HCT116 (cell line): ENCODE data around the gene SLC25A4.

Experiments
- EZH2 ChIP-seq: fragments of 200-600 bp; sonication (generic); IDR thresholded peaks from 2 replicates; pipeline ENCODE4 v1.6.1; 2017; ENCODE audit warnings: antibody characterized with exemption, mixed run types
- JUND ChIP-seq: IDR thresholded peaks from 2 replicates; pipeline ENCODE4 v1.6.1; 2012
- POLR2A ChIP-seq: IDR thresholded peaks from 2 replicates; pipeline ENCODE4 v1.7.0; 2011; ENCODE audit warnings: borderline replicate concordance; ENCODE audit not compliant: insufficient read depth, insufficient read length; ENCODE audit errors: extremely low read depth
- SIN3A ChIP-seq: IDR thresholded peaks from 2 replicates; pipeline ENCODE4 v1.6.1; 2012; ENCODE audit warnings: low read depth
- ZNF274 ChIP-seq: fragments of 200-500 bp; sonication (Bioruptor generic); IDR thresholded peaks from 2 replicates; pipeline ENCODE4 v1.6.1; 2014; ENCODE audit warnings: mild to moderate bottlenecking, low read depth, low read length, inconsistent platforms
- TF ChIP-seq, protein P1 (sequence below), 3 experiments: fragments of 200-600 bp in 1 of 3; sonication (generic) in 1 of 3; IDR thresholded peaks in 2 of 3; conservative IDR thresholded peaks in 1 of 3; 2 replicates each; pipeline ENCODE4 v1.5.1; 2012 to 2017; ENCODE audit warnings: low read depth in 2 of 3, low read length in 2 of 3, antibody characterized with exemption in 1 of 3, borderline replicate concordance in 1 of 3, control low read depth in 1 of 3, mild to moderate bottlenecking in 1 of 3, mixed read lengths in 1 of 3, mixed run types in 1 of 3, moderate library complexity in 1 of 3; ENCODE audit not compliant: insufficient read depth in 1 of 3
- TF ChIP-seq, protein P2 (sequence below): IDR thresholded peaks from 2 replicates; pipeline ENCODE4 v1.6.1; 2011; ENCODE audit warnings: mild to moderate bottlenecking, low read length, moderate library complexity; ENCODE audit not compliant: insufficient replicate concordance; ENCODE audit errors: extremely low read depth
- TF ChIP-seq, protein P3 (sequence below): IDR thresholded peaks from 2 replicates; pipeline ENCODE4 v1.6.1; 2012; ENCODE audit warnings: low read depth

DNA sequence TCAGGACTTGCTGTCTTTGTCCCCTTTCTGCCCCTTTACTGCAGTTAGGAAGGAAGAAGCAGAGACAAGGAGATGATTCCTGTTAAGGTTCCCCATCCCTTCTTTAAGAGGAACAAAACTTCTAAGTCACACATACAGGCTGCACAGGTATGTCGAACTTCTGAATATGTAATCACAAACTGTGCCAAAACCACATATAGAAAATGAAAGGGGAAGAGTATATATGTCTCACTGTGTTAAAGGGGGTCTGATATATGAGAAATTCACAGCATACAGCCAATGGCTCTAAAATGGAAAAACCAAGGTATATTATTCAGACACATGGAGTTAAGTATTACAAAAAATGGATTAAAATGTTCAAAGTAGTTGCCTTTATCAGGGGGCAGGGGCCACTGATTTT is 49.0 kb downstream of the SLC25A4 start:
- TF ChIP-seq, protein P1, sequence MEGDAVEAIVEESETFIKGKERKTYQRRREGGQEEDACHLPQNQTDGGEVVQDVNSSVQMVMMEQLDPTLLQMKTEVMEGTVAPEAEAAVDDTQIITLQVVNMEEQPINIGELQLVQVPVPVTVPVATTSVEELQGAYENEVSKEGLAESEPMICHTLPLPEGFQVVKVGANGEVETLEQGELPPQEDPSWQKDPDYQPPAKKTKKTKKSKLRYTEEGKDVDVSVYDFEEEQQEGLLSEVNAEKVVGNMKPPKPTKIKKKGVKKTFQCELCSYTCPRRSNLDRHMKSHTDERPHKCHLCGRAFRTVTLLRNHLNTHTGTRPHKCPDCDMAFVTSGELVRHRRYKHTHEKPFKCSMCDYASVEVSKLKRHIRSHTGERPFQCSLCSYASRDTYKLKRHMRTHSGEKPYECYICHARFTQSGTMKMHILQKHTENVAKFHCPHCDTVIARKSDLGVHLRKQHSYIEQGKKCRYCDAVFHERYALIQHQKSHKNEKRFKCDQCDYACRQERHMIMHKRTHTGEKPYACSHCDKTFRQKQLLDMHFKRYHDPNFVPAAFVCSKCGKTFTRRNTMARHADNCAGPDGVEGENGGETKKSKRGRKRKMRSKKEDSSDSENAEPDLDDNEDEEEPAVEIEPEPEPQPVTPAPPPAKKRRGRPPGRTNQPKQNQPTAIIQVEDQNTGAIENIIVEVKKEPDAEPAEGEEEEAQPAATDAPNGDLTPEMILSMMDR (IDR thresholded peaks at IDR 0.05 in 2 of 3, conservative IDR thresholded peaks at IDR 0.05 in 1 of 3; ENCODE audit: borderline replicate concordance in 1 of 3, insufficient read depth in 1 of 3, low read depth in 2 of 3, low read length in 2 of 3): no peak
- TF ChIP-seq EZH2: no peak
- TF ChIP-seq, protein P2, sequence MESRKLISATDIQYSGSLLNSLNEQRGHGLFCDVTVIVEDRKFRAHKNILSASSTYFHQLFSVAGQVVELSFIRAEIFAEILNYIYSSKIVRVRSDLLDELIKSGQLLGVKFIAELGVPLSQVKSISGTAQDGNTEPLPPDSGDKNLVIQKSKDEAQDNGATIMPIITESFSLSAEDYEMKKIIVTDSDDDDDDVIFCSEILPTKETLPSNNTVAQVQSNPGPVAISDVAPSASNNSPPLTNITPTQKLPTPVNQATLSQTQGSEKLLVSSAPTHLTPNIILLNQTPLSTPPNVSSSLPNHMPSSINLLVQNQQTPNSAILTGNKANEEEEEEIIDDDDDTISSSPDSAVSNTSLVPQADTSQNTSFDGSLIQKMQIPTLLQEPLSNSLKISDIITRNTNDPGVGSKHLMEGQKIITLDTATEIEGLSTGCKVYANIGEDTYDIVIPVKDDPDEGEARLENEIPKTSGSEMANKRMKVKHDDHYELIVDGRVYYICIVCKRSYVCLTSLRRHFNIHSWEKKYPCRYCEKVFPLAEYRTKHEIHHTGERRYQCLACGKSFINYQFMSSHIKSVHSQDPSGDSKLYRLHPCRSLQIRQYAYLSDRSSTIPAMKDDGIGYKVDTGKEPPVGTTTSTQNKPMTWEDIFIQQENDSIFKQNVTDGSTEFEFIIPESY: no peak
- no peak for TF ChIP-seq POLR2A
- TF ChIP-seq ZNF274: no peak
- TF ChIP-seq, protein P3, sequence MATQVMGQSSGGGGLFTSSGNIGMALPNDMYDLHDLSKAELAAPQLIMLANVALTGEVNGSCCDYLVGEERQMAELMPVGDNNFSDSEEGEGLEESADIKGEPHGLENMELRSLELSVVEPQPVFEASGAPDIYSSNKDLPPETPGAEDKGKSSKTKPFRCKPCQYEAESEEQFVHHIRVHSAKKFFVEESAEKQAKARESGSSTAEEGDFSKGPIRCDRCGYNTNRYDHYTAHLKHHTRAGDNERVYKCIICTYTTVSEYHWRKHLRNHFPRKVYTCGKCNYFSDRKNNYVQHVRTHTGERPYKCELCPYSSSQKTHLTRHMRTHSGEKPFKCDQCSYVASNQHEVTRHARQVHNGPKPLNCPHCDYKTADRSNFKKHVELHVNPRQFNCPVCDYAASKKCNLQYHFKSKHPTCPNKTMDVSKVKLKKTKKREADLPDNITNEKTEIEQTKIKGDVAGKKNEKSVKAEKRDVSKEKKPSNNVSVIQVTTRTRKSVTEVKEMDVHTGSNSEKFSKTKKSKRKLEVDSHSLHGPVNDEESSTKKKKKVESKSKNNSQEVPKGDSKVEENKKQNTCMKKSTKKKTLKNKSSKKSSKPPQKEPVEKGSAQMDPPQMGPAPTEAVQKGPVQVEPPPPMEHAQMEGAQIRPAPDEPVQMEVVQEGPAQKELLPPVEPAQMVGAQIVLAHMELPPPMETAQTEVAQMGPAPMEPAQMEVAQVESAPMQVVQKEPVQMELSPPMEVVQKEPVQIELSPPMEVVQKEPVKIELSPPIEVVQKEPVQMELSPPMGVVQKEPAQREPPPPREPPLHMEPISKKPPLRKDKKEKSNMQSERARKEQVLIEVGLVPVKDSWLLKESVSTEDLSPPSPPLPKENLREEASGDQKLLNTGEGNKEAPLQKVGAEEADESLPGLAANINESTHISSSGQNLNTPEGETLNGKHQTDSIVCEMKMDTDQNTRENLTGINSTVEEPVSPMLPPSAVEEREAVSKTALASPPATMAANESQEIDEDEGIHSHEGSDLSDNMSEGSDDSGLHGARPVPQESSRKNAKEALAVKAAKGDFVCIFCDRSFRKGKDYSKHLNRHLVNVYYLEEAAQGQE: no peak
- TF ChIP-seq JUND: no peak
- no peak for TF ChIP-seq SIN3A
